ENCODE data around the gene DEPP1.
A peak's percentile ranks its signal among the peaks of the same experiment; 100 is the strongest.

The DEPP1 gene

GRCh38 chr10:44965104-44965503 is 13.5 kb downstream of the DEPP1 start:
- no peak for DNase-seq

DNA sequence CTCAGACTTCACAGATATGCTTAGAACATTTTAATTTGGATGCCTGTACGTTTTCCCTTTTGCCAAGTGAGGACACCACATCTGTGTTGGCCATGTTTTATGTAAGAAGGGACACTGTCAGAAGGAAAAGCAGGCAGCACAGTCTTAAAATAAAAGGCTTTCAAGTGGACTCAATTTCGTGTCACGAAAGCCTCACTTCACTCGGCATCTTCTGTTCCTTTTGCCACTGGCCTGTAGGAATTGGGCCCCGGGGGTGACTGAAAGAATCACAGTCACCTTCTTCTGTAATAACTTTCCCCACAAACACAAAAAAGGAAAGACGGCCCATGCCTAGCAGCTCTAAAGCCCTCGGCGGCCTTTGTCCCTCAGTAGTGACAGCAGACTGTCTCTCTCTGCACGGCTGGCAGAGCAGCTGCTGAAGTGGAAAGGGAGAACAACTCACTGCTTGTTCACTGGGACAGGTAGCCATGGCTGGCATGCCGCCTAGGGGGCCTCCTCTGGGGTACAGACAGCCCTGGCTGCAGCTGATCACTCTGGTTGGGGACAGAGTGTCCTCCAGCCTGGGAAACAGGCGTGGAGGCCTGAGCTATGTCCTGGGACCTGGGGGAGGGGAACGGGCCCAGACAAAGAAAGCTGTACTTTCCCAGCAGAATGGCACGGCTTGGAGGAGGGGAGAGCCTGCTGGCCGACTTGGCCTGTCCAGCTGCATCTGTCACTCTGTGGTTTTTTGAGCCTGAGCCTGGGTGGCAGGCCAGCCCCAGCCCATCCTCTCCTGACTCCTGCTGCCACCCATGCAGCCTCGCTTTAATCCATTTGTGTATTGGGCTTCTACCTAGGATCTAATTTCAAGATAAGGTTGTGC is 14.6 kb downstream of the DEPP1 start:
- peak; percentile 48 to 83 (median 59) for DNase-seq

DNA sequence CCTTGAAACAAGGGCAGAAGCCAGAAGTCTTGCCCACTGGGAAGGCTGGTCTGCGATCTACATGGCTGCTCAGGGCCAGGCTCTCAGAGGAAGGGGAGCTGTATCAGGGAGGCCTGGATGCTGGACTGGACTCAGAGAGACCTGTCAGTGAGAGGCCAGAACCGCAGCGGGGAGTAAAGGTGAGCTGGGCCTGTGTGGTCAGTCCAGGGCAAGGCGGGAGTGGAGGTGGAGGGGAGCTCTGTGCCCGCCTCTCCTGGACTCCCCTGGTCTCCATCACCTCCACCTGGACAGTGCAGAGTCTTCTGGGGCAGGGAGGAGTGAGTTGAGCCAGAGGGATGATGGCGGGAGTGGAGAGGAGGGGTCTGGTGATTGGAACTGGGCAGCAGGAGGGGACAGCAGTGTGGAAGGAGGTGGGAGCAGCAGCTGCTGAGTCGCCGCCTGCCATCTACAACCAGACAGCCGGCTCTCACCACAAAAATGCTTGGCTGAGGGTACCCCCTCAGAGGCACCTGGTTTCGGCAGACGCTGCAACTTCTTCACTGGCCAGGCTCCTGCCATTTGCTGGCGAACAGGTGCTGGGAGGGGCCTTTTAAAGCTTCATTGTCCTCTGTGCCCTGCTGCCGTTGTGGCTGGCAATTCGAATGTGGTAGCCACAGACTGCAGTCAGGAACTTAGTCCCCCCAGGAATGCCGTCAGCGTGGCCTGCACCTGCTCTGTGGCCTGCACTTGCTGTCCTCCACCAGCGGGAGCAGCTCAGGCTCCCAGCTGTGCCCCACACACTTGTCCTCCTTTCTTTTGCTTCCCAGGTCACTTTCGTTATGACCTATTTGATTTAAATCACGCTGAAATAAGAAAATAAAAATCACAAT is 15.5 kb downstream of the DEPP1 start:
- peak in 2 of 3 donors; percentile 41 to 67 for DNase-seq

GRCh38 chr10:44961931-44962750 is 16.5 kb downstream of the DEPP1 start:
- DNase-seq = no peak

DNA sequence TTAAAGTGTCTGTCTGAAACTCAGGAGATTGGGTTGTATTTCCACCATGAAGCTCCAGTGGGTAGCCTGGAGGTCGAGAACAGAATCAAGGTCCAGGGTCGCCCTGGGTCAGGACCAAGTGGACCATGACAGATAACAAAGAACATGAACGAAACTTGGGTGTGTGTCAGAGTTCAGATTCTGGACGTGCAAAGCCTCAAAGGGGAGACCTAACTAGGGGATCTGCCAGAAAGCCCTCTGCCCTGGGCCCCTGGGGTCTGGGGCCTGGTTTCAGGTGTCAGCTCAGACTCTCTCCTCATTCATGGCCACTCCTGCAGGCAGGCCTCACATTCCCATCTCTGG is 17.4 kb downstream of the DEPP1 start:
- DNase-seq = no peak

DNA sequence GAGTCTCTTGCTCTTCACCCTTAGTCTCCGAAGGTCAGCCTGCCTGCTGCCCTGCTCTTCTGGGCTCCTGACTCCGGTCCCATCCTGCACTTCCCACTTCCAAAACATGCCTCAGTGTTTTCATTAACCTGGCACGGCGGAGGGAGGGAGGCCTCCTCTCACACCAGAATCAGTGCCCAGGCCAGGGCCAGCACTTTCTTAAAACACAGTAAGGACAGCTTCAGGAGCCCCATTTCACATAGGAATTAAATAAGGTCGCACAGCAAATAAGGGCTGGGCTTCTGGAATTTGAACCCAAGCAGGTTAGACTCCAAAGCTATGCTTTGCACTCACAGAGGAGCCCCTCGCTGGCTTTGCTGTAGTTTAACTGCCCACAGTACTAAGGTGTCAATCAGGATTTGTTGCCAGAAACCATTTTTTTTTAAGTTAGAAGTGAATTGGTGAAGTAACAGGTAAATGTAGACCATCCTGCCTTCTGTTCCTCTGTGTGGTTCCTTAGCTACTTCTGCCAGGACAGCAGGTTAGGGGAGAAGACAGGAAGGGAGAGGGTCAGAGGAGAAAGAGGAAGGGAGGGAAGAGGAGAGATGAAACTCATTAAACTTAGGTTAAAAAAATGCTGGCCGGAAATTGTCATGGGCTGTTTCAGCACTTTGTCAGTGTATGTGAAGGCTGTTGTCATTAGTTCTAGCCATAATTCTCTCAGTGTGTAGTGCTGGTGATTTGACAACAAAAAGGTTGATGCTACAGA is 18.0 kb downstream of the DEPP1 start:
- peak in 1 of 3 donors; percentile 52 for DNase-seq

GRCh38 chr10:44960088-44960460 is 18.5 kb downstream of the DEPP1 start:
- no peak for DNase-seq

DNA sequence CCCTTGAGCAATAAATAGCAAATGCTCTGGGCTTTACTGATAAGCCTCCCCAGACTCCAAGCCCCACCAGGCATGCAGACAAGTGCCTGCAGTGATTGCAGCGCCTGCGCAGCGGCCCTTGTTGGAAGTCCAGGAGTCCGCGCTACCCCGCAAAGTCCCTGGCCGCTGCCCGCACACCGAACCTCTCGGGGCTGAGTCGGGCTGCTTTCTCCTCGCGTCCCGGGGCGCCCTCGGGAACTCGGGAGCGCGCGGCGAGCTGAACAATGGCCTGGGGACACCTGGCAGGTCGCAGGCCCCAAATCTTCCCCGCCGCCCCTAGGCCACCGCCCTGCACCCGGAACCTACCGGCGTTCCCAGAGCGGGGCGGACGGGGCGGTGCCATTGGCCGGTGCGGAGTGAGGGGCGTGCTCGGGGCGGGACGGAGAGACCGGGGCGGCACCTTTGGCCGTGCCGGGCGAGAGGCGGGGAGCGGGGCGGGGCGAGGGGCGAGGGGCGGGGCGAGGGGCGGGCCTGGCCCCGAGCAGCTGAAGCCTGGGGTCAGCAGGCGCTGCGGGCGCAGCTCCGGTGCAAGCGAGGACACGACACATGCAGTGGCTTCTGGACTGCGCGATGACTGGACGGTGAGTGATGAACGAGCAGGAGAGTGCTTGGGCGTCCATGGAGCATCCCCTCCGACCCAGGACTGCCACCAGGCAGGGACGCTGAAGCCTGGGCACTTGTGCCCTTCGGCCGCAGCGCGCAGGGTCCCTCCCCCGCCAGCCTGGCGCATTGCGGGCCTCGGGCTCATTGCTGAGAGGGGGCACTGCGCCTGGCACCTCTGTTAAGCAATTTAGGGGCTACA is 19.1 kb downstream of the DEPP1 start, which contains the start of gene RASSF4:
Gene RASSF4, plus strand, starts transcription at position 556 of the 841 bp plus-strand sequence. CDS start 10,401 bp downstream, outside the sequence.
- peak; percentile 95 to 98 (median 97) for DNase-seq

DNA sequence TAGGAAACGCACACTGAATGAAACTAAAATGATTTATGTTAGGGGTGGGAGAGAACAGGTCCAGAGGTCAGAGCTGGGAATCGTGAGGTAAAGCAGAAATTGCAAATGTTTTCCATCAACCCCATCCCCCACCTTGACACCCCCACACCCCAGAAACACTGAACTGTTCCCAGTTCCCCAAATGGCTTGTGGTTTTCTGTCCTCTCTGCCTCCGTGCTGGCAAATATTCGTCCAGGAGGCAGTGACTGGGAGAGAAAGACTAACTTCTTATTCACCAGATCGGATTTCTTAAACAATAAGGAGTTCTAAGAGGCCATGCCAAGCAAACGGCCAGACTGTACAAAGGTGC is 19.7 kb downstream of the DEPP1 start:
- DNase-seq = peak in 2 of 3 donors; percentile 63 to 64

DNA sequence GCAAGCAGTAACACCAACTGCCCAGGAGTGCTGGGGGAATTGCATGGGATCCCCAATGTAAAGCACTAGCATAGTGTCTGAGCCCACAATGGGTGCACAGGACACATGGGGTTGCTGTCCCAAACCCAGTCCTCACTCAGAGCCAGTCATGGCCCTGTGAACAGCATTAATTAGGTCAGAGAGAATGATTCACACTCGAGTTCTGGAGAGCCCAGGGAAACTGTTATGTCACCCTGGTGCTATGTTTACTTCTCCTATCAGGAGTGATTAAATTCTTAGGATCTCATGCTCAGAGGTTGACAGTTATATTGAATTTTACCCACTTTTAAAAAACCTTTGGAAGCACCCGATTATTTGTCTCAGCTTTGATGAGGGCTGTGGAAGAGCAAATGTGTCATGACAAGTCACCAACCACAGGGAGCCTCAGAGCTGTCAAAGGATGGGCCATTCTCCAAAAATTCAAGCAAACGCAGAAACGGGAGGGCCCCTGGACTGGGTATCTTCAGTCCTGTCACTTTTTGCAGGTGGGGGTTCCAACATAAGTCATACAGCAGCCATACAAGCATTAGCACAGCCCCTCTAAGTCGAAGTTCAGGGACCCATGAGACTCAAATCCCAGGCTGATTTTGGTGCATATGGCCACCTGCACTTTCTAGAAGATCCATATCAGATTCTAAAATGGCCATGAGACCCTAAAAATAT is 20.3 kb downstream of the DEPP1 start:
- peak; percentile 89 to 97 (median 94) for DNase-seq

- DNase-seq = no peak
Observed at GRCh38 chr10:44956717-44957706, 21.6 kb downstream of the DEPP1 start.

- DNase-seq = peak in 2 of 3 donors; percentile 59 to 74
Observed at GRCh38 chr10:44956226-44956625, 22.4 kb downstream of the DEPP1 start.

GRCh38 chr10:44955413-44956070 is 23.1 kb downstream of the DEPP1 start:
- DNase-seq = no peak

DNA sequence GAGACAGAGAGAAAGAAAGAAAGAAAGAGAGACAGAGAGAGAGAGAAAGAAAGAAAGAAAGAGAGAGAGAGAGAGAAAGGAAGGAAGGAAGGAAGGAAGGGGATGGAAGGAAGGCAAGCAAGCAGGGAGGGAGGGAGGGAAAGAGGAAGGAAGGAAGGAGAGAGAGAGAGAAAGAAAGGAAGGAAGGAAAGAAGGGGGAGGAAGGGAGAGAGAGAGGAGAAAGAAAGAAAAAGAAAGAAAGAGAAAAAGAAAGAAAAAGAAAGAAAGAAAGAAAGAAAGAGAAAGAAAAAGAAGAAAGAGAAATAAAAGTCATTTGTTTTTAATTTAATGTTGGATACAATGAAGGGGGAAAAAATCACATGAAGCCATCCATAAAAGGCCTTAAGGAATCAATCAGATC is 23.6 kb downstream of the DEPP1 start:
- no peak for DNase-seq

GRCh38 chr10:44954042-44954441 is 24.6 kb downstream of the DEPP1 start:
- no peak for DNase-seq

DNA sequence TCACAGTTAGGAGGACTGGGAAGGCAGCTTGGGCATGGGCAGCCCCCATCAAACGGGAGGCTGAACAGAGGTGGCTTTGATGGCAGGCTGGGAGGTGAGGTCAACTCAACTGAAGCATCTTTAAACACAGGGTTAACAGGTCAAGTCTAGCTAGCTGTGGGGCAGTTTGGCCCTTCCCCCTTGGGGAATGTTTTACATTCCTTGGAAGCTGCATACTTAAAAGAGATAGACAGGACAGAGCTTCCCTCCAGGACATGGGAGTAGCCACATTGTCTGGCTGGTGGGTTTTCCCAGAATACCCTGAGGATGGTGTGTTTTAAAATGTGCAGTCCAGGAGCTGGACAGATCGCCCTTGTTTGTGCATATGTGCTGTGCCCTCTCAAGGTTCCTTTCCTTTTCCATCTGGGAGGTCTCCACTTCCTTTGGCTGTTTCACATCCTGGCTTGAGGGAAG is 25.8 kb downstream of the DEPP1 start:
- DNase-seq = no peak

DNA sequence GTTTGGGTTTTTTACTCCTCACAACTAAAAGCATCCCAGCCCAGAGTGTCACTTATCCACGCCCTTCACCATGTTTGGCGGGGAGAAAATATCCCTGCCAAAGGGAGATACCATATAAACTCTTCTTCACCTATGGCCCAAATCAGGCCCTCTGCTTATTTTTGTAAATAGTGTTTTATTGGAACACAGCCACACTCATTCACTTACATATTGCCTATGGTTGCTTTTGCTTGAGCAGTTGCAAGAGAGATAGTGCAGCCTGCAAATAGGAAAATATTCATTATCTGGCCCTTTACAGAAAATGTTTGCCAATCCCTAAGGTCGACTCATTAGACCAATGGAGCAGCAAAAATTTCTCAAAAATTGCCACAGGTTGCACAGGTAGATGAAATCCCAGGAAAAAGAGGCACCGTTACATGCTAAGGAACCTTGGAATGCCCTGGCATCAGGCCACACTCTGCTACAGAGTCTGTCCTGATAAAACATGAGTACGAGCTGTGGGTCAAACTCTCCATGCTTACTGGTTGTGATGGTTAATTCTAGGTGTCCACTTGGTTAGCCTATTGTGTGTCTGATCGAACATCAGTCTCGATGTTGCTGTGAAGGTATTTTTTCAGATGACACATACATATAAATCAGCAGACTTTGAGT is 26.9 kb downstream of the DEPP1 start:
- no peak for DNase-seq

Measured in suppressor macrophage treated with lipopolysaccharide for 1 hour (primary cell).